Measurements from ENCODE around the gene RBM20.
"Not testable (repeated sequence)": the region's sequence is repeated elsewhere in the genome, so short reads cannot be mapped to it uniquely, and the experiment has no call there.

RBM20 gene

GRCh38 chr10:110706690-110707098, 62.6 kb downstream of the RBM20 start:
- peak; percentile 95 for DNase-seq

- DNase-seq = no peak
These were observed 64.8 kb downstream of the RBM20 start for GRCh38 chr10:110708776-110709443.

GRCh38 chr10:110709444-110709828, 65.3 kb downstream of the RBM20 start:
- no peak for DNase-seq

GRCh38 chr10:110709964-110710587, 65.9 kb downstream of the RBM20 start:
- DNase-seq = no peak

- DNase-seq = no peak
These were observed 66.5 kb downstream of the RBM20 start for GRCh38 chr10:110710621-110711020.

- no peak for DNase-seq
These were observed 67.2 kb downstream of the RBM20 start for GRCh38 chr10:110711382-110711781.

GRCh38 chr10:110714356-110714755, 70.2 kb downstream of the RBM20 start:
- DNase-seq = no peak

- no peak for DNase-seq
These were observed 73.8 kb downstream of the RBM20 start for GRCh38 chr10:110717781-110718589.

GRCh38 chr10:110721406-110722038, 77.4 kb downstream of the RBM20 start:
- no peak for DNase-seq

GRCh38 chr10:110723224-110723891, 79.2 kb downstream of the RBM20 start:
- DNase-seq = no peak

GRCh38 chr10:110724116-110724921, 80.2 kb downstream of the RBM20 start:
- peak; percentile 21 for DNase-seq

- no peak for DNase-seq
These were observed 80.8 kb downstream of the RBM20 start for GRCh38 chr10:110724937-110725336.

- DNase-seq = peak; percentile 36
These were observed 81.9 kb downstream of the RBM20 start for GRCh38 chr10:110725801-110726630.

GRCh38 chr10:110727785-110728184, 83.6 kb downstream of the RBM20 start:
- not testable (repeated sequence) for DNase-seq

- DNase-seq = no peak
These were observed 86.4 kb downstream of the RBM20 start for GRCh38 chr10:110730345-110731050.

- DNase-seq = no peak
These were observed 89.2 kb downstream of the RBM20 start for GRCh38 chr10:110733218-110733952.

- no peak for DNase-seq
These were observed 91.5 kb downstream of the RBM20 start for GRCh38 chr10:110735620-110736027.

GRCh38 chr10:110737886-110738634, 93.9 kb downstream of the RBM20 start:
- DNase-seq = no peak

GRCh38 chr10:110739811-110740271, 95.7 kb downstream of the RBM20 start:
- no peak for DNase-seq
